Measurements from ENCODE around the gene CLBA1. TPM values are rescaled to one million over a fixed set of nuclear protein-coding genes. Genes with fewer than 3 reads are reported as not detected.
A peak's percentile ranks its signal among the peaks of the same experiment; 100 is the strongest.

The CLBA1 gene
- total RNA-seq, 1 experiment from 2014 or later = 14.3 TPM

DNA sequence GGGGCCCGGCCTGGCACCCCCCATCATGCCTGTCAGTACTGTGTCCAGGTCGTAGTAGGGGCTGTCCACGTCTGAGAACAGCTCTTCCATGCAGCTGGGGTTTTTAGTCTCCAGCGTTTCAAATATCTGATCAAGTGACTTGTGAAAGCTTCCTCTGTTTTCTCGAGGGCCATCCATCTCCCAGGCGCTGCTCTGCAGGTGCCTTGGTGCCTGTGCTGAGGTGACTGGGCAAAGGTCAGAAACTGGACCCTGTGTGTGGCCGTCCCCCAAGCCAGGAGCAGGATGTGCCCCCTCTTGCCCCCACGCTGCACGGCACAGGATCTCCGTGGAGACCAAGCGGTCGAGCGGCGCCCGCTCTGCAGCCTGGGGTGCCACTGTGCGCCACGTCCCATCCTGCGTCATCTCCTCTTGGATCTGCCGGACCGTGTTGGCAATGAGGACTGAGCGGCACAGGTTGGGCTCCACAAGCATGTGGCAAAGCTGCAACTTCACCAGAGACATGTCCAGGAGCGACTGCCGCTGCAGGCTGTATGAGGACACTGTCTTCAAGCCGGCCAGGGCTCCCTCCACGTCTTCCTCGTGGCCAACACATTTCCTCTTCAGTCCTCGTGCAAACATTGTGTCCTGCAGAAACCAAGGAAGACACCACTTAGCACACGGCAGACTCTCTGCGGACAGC is 25.9 kb downstream of the CLBA1 start:
- Histone ChIP-seq H3K36me3 (ENCODE audit: insufficient read depth, low read length, poor library complexity, severe bottlenecking) (peaks cover 66% of the 10 kb centered on the region), H3K4me1 (ENCODE audit: insufficient read depth, low read length, poor library complexity, severe bottlenecking) (peaks cover 29% of the 10 kb centered on the region), H3K27me3 (replicated peaks; ENCODE audit: insufficient read depth, low read depth, low read length, poor library complexity) (no peaks in the 10 kb centered on the region), H3K4me3 (ENCODE audit: low read depth, low read length, poor library complexity, severe bottlenecking) (no peak overlapping the region), H3K9me3 (ENCODE audit: low read depth, low read length, poor library complexity, severe bottlenecking) (no peaks in the 10 kb centered on the region), H3K27ac (ENCODE audit: low read depth, low read length, poor library complexity, severe bottlenecking) (no peak overlapping the region)
- TF ChIP-seq, protein P1, sequence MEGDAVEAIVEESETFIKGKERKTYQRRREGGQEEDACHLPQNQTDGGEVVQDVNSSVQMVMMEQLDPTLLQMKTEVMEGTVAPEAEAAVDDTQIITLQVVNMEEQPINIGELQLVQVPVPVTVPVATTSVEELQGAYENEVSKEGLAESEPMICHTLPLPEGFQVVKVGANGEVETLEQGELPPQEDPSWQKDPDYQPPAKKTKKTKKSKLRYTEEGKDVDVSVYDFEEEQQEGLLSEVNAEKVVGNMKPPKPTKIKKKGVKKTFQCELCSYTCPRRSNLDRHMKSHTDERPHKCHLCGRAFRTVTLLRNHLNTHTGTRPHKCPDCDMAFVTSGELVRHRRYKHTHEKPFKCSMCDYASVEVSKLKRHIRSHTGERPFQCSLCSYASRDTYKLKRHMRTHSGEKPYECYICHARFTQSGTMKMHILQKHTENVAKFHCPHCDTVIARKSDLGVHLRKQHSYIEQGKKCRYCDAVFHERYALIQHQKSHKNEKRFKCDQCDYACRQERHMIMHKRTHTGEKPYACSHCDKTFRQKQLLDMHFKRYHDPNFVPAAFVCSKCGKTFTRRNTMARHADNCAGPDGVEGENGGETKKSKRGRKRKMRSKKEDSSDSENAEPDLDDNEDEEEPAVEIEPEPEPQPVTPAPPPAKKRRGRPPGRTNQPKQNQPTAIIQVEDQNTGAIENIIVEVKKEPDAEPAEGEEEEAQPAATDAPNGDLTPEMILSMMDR (conservative IDR thresholded peaks at IDR 0.05; ENCODE audit: low read depth, low read length) = no peak
- no peak for TF ChIP-seq EZH2 (IDR thresholded peaks at IDR 0.05; ENCODE audit: borderline replicate concordance, low read depth, low read length, poor library complexity, severe bottlenecking)
- ChIA-PET CTCF (no interaction called here), POLR2A (ENCODE audit: low non-redundant PET) (no interaction called here)
- no peak for DNase-seq (ENCODE audit: low spot score)
- intact Hi-C loops (cut with micrococcal nuclease; ENCODE audit: unreplicated experiment) = no loop called here
- BruUV-seq (replicated peaks) = no TSS peak

DNA sequence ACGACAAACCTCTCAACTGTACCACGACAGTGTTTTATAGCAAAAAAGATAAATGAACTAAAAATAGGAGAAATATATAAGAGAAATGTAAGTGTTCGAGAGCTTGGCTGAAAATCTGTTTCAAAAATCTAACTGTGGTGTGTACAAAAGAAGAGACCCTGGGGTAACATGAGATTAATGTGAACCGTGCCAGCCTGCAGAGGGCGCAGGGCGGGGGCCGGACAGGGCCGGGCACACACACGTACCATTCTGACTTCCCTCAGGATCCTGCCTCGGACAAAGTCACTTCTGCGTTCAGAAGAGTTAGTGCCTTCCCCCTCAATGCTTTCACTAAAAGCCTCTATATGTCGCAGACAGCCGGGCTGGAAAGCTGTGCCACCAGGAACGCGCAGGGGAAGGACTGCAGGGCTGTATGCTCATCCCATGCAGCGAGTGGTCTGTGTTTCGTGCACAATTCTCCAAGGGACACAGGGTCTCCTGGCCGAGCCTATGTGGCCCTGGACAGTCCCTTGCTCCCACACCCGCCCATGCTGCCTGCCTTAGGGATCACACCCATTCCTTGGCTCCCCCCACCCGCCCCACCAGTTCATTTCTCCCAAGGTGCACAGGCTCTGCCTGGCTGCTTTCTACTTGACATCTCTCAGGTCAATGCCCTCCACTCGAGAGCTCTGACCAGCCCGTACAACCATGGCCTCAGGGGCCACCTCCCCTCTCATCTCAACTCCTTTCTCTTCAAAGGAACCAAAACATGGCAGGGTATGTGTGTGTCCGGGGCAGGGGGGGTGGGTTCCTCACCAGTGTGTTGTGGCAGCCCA is 26.8 kb downstream of the CLBA1 start:
- H3K9me3 ChIP-seq (ENCODE audit: low read depth, low read length, poor library complexity, severe bottlenecking) = no peaks in the 10 kb centered on the region
- ChIA-PET CTCF (no interaction called here), POLR2A (ENCODE audit: low non-redundant PET) (no interaction called here)
- H3K27ac ChIP-seq (ENCODE audit: low read depth, low read length, poor library complexity, severe bottlenecking) = no peak overlapping the region
- no peak for DNase-seq (ENCODE audit: low spot score)
- H3K36me3 ChIP-seq (ENCODE audit: insufficient read depth, low read length, poor library complexity, severe bottlenecking) = peaks cover 63% of the 10 kb centered on the region
- no peaks in the 10 kb centered on the region for H3K27me3 ChIP-seq (replicated peaks; ENCODE audit: insufficient read depth, low read depth, low read length, poor library complexity)
- BruUV-seq (replicated peaks) = no TSS peak
- intact Hi-C loops (cut with micrococcal nuclease; ENCODE audit: unreplicated experiment) = no loop called here
- H3K4me3 ChIP-seq (ENCODE audit: low read depth, low read length, poor library complexity, severe bottlenecking) = no peak overlapping the region
- peaks cover 31% of the 10 kb centered on the region for H3K4me1 ChIP-seq (ENCODE audit: insufficient read depth, low read length, poor library complexity, severe bottlenecking)
- TF ChIP-seq EZH2 (IDR thresholded peaks at IDR 0.05; ENCODE audit: borderline replicate concordance, low read depth, low read length, poor library complexity, severe bottlenecking) = no peak
- TF ChIP-seq, protein P1 (conservative IDR thresholded peaks at IDR 0.05; ENCODE audit: low read depth, low read length) = peak; percentile 35; the same call in 1 of the 2 replicates

DNA sequence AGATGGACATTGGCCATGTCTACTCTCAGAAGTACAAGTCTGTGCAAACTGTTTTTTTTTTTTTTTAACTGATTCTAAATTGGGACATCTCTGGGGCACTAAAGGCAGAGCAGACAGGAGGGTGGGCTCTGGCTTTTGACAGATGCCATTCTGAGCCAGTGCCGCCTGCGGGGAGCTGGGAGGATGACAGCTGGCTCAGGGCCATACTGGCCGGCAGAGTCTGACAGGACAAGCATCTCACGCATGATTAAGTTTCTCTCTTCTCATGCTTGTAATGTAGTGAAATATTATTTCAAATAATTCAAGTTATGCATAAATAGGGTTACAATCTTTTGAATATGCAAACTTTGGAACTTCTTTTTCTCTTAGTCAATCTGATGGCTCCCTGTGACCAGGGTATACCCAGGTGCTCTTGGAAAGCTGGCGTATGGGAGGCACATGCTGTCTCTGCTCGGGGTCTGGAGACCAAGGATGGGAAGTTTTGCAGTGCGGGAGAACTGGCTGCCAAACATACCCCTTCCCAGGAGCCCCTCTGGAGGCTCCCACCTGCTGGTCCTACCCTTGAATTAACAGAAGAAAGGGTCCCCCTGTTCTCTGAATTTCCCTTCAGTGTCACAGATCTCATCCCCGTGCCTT is 27.7 kb downstream of the CLBA1 start:
- ChIA-PET CTCF (interaction anchor here (0.7 kb wide), 2 partner anchors 30 to 37 kb away, joined by 3 to 4 read pairs; no protein-coding TSS in a partner anchor), POLR2A (ENCODE audit: low non-redundant PET) (no interaction called here)
- H3K27ac ChIP-seq (ENCODE audit: low read depth, low read length, poor library complexity, severe bottlenecking) = no peak overlapping the region
- TF ChIP-seq, protein P1 (conservative IDR thresholded peaks at IDR 0.05; ENCODE audit: low read depth, low read length) = no peak
- no peak for TF ChIP-seq EZH2 (IDR thresholded peaks at IDR 0.05; ENCODE audit: borderline replicate concordance, low read depth, low read length, poor library complexity, severe bottlenecking)
- no TSS peak for BruUV-seq (replicated peaks)
- H3K9me3 ChIP-seq (ENCODE audit: low read depth, low read length, poor library complexity, severe bottlenecking) = no peaks in the 10 kb centered on the region
- intact Hi-C loops (cut with micrococcal nuclease; ENCODE audit: unreplicated experiment) = no loop called here
- H3K36me3 ChIP-seq (ENCODE audit: insufficient read depth, low read length, poor library complexity, severe bottlenecking) = peaks cover 54% of the 10 kb centered on the region
- DNase-seq (ENCODE audit: low spot score) = peak; percentile 51
- H3K4me1 ChIP-seq (ENCODE audit: insufficient read depth, low read length, poor library complexity, severe bottlenecking) = peaks cover 39% of the 10 kb centered on the region
- no peak overlapping the region for H3K4me3 ChIP-seq (ENCODE audit: low read depth, low read length, poor library complexity, severe bottlenecking)
- H3K27me3 ChIP-seq (replicated peaks; ENCODE audit: insufficient read depth, low read depth, low read length, poor library complexity) = no peaks in the 10 kb centered on the region

Measured in A673 (cell line).